Smooth muscle cell of the pulmonary artery (primary cell): ENCODE results near the gene BRMS1. TPM values are rescaled to one million over a fixed set of nuclear protein-coding genes. Genes with fewer than 3 reads are reported as not detected.

Experiments
- total RNA-seq: library from RNA; depleted of rRNA; stranded (reverse); fragments of >200 nt; gene quantifications from 2 replicates; pipeline ENCODE4 v1.2.3, GENCODE V29; 2014

Gene BRMS1, protein sequence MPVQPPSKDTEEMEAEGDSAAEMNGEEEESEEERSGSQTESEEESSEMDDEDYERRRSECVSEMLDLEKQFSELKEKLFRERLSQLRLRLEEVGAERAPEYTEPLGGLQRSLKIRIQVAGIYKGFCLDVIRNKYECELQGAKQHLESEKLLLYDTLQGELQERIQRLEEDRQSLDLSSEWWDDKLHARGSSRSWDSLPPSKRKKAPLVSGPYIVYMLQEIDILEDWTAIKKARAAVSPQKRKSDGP
- 28.1 and 30.8 TPM in 2 replicates for total RNA-seq

DNA sequence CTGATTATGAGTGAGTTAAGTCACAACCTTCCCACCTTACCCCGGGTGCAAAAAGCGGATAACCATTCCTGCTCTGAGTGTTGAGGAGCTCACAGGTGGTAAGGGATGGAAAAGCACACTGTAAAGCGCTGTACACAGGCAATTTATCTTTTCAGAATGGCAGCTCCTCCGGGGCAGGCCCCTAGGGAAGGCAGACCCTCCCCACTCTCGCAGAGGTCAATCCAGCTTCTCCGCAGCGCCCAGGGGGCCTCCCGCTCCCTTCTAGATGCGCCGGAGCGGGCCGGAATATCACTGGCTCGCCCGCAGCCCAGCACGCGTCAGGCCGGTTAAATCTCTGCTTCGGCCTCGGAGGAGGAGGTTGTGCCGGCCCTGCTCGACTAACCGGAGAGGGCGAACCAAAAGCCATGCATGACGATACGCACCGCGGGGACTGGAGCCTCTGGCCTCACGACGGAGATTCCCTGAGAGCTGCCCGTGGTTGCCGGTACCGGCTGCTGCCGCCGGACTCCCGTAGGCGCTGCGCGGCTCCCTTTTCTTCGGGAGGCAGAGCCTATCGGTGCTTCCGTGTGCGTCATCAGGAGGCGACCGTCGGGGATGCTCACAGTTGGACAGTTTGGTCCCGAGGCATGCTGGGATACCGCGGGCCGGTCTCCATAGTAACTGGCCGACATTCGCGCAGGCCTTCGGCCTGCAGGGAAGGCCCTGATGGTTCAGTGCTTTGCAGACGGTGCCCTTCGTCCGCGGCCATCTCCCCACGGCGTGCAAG, at the start of gene BRMS1:
TSS of gene BRMS1 (minus strand) at position 555 of the 766 bp plus-strand sequence. CDS start 2,870 bp downstream, outside the sequence.

DNA sequence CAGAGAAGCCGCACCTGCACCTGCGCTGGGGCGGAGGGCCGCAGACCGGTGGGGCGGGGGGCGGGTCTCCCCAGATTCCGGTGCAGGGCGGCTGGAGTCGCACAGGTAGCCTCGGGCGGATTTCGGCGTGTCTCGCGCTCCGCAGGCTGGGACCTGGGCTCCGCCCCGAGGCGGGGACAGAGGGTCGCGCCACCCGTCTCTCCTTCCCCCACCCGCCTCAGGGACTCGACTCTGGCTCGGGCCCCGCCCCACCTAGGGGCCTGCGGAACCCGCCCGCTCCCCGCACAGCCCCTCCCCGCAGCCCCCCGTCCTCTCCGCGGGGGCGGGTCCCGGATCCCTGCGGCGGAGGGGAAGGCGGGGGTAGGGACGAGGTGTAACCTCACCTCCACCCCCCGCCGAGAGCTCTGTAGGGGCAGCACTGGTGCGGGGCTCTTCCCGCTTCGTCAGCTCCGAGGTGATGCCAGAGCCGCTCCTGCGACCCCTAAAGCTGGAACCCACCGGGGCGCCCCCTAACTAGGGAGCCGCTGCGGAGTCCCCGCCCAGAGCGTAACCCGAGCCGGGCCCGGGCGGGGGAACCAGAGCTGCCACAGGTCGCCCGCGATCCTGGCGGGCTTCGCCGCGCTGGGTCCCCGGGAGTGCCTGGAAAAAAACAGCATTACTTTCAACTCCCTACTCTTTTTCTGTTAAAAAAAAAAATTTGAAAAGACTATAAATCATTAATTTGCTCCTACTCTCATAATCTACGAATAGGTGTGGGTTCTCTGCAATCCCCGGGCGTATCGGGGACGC, 26.9 kb upstream of the BRMS1 start, which contains the start of gene SLC29A2:
TSS of gene SLC29A2 (minus strand) at position 134 of the 789 bp plus-strand sequence. CDS start 169 bp downstream, outside the sequence.

DNA sequence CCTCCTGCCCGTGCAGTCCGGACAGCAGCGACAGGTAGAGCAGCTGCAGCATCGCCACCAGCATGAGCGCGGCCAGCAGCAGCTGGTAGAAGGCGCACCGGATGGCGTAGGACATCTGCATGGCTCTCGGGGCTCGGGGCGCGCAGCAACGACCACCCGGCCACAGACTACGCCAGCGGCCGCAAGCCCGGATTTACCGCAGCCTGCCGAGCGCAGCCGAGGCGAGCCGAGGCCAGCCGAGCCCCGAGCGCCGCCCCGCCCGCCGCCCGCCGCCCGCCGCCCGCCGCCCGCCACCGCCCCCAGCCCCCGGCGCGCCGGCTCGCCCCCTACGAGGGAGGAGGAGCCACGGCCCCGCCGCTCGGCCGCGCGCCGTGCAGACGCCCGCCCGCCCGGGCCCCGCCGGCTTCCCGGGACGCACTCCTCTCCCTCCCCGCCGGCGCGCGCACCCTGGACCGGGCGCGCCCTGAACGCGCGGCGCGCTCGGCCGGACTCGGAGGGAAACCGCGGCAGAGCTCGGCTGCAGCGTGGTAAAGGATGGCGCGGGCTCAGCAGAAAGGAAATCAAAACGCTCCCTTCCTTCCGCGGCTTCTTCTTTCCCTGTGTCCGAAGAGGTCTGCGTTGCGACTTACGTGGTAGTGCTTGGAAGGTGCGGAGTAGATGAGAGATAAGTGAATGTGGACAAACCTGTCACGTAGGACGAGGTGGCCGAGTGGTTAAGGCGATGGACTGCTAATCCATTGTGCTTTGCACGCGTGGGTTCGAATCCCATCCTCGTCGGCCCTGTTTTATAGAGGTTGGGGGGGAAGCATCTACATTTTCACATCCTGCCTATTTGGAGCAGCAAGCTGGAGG, 2.7 kb upstream of the BRMS1 start, which contains the start of gene B4GAT1:
TSS of gene B4GAT1 (minus strand) at position 205 of the 852 bp plus-strand sequence. CDS start at position 121, 84 bp downstream.

DNA sequence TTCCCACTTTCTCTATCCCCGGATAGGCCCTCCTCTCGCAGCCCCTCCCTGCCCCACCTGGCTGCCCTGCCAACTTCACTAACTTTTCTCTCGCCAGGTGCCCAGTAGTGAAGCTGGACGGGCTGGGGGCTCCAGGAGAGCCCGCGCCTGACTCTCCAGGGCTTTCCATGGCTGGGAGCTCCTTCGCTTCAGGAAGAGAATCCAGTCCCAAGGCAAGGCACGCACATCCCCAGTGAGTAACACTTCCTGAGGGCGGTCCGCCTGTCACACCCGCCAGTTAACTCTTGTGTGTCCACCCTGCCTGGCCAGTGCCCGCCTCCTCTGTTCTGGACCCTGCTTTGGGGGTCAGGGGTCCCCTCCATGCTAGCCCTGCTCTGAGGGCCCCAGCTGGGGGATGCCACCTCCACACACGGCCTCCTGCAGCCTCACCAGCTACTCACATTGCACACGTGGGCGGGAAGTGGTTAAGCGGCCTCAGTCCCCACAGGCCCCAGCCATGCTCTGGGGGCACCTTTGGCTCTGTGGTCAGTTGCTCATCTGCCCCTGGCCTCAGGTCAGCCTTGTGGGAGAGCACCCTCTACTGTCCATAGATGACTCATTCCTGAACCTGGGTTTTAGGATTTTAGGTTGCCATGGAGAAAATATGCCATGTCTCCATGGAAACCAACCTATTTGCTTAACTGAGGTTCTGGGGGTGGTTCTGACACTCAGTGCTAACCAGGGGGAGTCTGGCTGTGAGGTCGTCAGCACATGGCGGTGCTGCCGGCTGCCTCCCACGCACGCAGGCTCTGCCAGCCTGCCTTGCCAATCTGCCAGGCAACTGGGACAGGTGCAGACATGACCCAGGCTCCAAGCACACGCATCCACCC, 8.4 kb downstream of the BRMS1 start, which contains the start of gene RIN1:
TSS of gene RIN1 (minus strand) at position 201 of the 869 bp plus-strand sequence. CDS start at position 169, 32 bp downstream.

DNA sequence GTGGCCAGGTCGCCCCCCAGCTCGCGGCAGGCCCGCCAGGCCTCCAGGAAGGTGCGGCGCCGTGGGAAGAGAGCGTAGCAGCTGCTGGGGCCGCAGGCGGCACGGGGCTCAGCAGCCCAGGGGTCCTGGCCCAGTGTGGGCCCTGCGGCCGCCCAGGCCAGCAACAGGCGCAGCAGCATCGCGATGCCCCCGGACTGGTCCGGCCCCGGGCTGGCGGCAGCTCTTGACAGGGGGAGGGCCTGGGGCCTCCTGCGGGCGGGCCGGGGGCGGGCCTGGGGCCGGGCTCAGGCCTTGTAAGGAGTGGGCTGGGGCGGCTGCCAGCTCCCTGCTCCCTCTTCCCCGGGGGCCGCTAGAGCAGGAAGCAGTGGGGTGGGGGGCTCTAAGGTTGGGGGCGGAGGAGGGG, 28.1 kb downstream of the BRMS1 start, which contains the start of gene CD248:
TSS of gene CD248 (minus strand) at position 196 of the 403 bp plus-strand sequence. CDS start at position 179, 17 bp downstream.

GRCh38 chr11:66291706-66292542, 53.0 kb downstream of the BRMS1 start, which contains the start of gene TMEM151A:
Gene TMEM151A, plus strand, starts transcription at chr11:66291894. Its CDS starts 120 bp downstream, at chr11:66292014.

DNA sequence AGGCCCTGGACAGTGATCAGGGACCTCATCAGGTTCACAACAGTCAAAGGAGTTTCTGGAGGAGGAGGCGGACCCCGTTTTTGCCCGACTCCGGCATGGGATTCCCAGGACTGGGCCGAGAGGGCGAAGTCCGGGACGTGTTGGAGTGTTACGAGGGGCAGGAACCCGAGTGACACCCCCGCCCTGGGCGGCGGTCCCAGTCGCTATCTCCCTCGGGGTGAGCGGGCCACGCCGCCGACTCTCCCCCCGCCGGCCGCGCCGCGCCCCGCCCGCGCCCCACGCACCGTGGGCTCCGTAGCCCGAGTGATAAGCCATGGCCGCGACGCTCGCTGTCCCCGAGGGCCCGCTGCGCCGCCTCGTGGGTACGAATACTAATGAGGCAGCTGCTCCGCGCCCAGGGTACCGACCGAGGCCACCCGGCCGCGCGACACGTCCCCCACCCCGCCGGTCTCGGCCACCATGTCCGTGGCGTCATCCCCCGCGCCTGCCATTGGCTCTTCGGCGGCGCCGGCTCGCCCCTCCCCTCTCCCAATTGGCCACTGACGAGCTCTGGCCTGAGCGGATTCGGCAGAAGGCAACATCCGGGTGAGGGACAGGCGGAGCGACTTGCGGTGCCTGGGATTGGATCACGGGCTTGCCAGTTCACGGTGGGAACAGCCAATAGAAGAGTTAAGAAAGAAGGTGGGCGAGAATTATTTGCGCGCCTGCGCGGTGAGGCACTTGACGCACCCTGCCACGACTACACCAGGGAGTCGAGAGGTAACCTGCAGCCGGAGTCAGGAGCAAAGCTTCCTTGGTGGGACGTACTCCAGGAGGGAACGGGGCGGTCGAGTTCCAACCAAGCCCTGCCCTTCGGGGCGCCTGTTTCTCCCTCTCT, 56.0 kb downstream of the BRMS1 start, which contains the start of gene YIF1A:
TSS of gene YIF1A (minus strand) at position 473 of the 877 bp plus-strand sequence. CDS start at position 315, 158 bp downstream.

Other genes starting within 250 kb of the BRMS1 start
- gene KLC2, start 87.4 kb downstream of the BRMS1 start, total RNA-seq = 27.0 and 34.0 TPM in 2 replicates
- gene RAB1B, start 76.5 kb downstream of the BRMS1 start, total RNA-seq = 118 and 126 TPM in 2 replicates
- gene CNIH2, start 66.9 kb downstream of the BRMS1 start, total RNA-seq = 0.72 and 0.86 TPM in 2 replicates
- 195 TPM in 2 replicates for gene YIF1A, start 56.0 kb downstream of the BRMS1 start, total RNA-seq
- 0.72 and 2.2 TPM in 2 replicates for gene TMEM151A, start 53.2 kb downstream of the BRMS1 start, total RNA-seq
- 51.9 and 182 TPM in 2 replicates for gene CD248, start 28.1 kb downstream of the BRMS1 start, total RNA-seq
- 17.9 and 19.5 TPM in 2 replicates for gene RIN1, start 8.7 kb downstream of the BRMS1 start, total RNA-seq
- 65.9 and 89.3 TPM in 2 replicates for gene B4GAT1, start 2.5 kb upstream of the BRMS1 start, total RNA-seq
- 0.36 and 0.78 TPM in 2 replicates for gene SLC29A2, start 26.7 kb upstream of the BRMS1 start, total RNA-seq
- gene NPAS4, start 75.9 kb upstream of the BRMS1 start, total RNA-seq = not detected in 2 replicates
- 22.5 and 24.4 TPM in 2 replicates for gene MRPL11, start 93.7 kb upstream of the BRMS1 start, total RNA-seq
- gene PELI3, start 121.8 kb upstream of the BRMS1 start, total RNA-seq = 14.5 and 18.9 TPM in 2 replicates
- 41.2 and 64.1 TPM in 2 replicates for gene DPP3, start 135.3 kb upstream of the BRMS1 start, total RNA-seq
- 45.2 and 47.0 TPM in 2 replicates for gene BBS1, start 165.5 kb upstream of the BRMS1 start, total RNA-seq
- 13.9 and 14.7 TPM in 2 replicates for gene ZDHHC24, start 200.9 kb upstream of the BRMS1 start, total RNA-seq
- 0.07 TPM in 1 of 2 replicates, not detected in the other for gene ACTN3, start 201.8 kb upstream of the BRMS1 start, total RNA-seq
- 38.5 and 52.2 TPM in 2 replicates for gene CTSF, start 223.5 kb upstream of the BRMS1 start, total RNA-seq
- 0.56 and 0.59 TPM in 2 replicates for gene CCDC87, start 248.0 kb upstream of the BRMS1 start, total RNA-seq
- 39.4 and 41.1 TPM in 2 replicates for gene CCS, start 248.1 kb upstream of the BRMS1 start, total RNA-seq